ENCODE data around the gene WBP2.

WBP2 gene

DNA sequence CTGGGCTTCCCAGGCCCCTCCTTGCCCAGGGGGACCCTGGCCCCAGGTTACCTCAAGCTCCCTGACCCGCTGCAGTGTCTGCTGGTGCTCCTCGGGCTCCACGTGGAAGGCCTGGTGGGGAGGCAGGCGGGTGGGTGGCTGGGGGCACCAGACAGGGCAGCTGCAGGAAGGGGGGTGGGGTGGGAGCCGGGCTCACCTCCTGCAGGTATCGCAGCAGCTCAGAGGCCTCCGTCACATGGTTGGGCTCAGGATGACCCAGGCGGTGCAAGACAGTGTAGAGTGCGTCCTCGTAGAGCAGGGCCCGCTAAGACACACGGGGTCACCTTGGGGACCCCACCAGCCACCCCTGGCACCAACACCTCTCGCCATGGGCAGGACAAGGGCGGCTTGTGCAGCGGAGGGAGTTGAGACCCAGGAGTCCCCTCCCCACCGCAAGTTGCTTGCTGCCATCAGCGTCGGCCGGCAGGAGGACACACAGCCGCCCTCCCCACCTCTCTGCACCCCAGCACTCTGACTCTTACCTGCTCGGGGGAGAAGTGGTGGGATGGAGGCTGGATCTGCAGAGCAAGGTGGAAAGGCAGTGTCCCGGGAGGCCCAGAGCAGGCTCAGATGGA is 12.1 kb downstream of the WBP2 start:
- TF ChIP-seq, protein P1, sequence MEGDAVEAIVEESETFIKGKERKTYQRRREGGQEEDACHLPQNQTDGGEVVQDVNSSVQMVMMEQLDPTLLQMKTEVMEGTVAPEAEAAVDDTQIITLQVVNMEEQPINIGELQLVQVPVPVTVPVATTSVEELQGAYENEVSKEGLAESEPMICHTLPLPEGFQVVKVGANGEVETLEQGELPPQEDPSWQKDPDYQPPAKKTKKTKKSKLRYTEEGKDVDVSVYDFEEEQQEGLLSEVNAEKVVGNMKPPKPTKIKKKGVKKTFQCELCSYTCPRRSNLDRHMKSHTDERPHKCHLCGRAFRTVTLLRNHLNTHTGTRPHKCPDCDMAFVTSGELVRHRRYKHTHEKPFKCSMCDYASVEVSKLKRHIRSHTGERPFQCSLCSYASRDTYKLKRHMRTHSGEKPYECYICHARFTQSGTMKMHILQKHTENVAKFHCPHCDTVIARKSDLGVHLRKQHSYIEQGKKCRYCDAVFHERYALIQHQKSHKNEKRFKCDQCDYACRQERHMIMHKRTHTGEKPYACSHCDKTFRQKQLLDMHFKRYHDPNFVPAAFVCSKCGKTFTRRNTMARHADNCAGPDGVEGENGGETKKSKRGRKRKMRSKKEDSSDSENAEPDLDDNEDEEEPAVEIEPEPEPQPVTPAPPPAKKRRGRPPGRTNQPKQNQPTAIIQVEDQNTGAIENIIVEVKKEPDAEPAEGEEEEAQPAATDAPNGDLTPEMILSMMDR (IDR thresholded peaks at IDR 0.05; ENCODE audit: borderline replicate concordance, control extremely low read depth, extremely low read depth, insufficient read depth, missing control alignments) = no peak
- DNase-seq (ENCODE audit: low spot score) = no peak
- in situ Hi-C loops (cut with MboI; ENCODE audit: low sequenced_read_pairs, unreplicated experiment) = no loop called here

DNA sequence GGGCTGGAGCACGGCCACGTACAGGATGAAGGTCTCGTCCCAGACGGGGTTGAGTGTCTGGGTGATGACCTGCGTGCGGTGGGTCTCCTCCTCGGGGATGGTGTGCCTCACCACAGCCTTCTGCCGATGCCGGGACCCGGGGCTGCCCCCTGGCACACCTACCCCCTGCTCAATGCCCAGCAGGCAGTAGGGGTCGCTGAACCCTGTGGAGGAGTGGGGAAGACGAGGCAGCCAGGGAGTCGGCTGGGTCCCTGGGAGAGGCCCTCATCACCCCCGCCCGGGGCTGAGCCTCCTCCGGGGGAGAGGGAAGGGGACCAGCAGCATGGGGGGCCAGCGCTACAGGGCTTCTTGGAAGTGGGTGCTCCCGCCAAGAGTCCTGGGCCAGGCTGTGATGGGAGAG is 12.7 kb downstream of the WBP2 start:
- TF ChIP-seq, protein P1 (IDR thresholded peaks at IDR 0.05; ENCODE audit: borderline replicate concordance, control extremely low read depth, extremely low read depth, insufficient read depth, missing control alignments) = no peak
- no peak for DNase-seq (ENCODE audit: low spot score)
- in situ Hi-C loops (cut with MboI; ENCODE audit: low sequenced_read_pairs, unreplicated experiment) = no loop called here

DNA sequence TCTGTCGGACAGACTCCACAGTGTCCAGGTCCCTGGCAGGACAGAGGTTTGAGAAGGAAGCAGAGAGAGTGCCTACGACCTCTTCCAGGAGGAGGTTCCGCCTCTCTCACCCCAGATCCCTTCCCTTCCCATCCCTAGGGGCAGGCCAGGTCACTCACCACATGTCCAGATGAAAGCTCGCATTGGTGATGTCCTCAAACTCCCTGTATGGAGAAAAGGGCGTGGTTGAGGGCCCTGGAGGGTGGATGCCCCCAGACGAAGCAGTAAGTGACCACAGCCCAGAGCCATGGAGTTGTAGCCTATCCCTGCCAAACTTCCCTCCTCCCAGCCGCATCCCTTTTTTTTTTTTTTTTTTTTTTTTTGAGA is 14.4 kb downstream of the WBP2 start:
- DNase-seq (ENCODE audit: low spot score) = no peak
- in situ Hi-C loops (cut with MboI; ENCODE audit: low sequenced_read_pairs, unreplicated experiment) = no loop called here
- TF ChIP-seq, protein P1 (IDR thresholded peaks at IDR 0.05; ENCODE audit: borderline replicate concordance, control extremely low read depth, extremely low read depth, insufficient read depth, missing control alignments) = no peak

DNA sequence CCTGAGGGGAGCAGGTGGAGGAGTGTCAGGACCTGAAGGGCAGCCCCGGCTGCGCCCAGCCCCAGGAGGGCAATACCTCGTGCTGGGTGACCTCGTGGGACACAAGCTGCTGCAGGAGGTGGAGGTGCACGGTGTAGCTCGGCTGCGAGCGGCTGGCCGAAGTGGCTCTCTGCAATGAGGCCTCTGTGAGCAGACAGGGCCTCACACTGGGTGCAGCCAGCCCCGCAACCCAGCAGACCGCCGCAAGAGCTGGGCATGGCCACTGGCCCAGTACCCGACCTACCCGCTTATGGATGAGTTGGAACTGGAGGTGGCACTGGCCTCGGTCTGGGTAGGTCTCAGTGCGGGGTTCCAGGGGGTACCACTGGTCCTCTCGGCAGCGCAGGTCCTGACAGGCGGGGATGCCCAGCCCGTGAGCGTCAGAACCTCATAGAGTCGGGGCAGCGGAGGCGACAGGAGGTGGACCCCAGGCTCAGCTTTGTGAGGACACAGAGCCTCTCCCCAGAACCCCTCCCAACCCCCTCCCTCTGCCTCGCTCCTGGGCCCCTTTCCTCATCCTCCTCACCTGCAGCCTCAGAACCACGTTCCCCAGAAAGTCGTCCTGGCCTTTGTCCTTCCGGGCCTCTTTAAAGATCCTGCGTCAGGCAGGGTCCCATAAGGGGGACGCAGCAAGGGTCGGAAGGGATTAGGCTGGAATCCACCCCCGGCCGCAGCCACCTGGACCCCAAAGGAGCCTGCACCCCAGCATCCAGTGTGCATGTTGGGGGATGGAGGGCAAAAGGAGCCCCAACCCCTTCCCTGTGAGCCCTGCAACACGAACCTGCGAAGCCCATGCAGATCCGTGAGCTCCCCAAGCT is 15.0 kb downstream of the WBP2 start:
- no peak for DNase-seq (ENCODE audit: low spot score)
- TF ChIP-seq, protein P1 (IDR thresholded peaks at IDR 0.05; ENCODE audit: borderline replicate concordance, control extremely low read depth, extremely low read depth, insufficient read depth, missing control alignments) = no peak
- in situ Hi-C loops (cut with MboI; ENCODE audit: low sequenced_read_pairs, unreplicated experiment) = no loop called here

DNA sequence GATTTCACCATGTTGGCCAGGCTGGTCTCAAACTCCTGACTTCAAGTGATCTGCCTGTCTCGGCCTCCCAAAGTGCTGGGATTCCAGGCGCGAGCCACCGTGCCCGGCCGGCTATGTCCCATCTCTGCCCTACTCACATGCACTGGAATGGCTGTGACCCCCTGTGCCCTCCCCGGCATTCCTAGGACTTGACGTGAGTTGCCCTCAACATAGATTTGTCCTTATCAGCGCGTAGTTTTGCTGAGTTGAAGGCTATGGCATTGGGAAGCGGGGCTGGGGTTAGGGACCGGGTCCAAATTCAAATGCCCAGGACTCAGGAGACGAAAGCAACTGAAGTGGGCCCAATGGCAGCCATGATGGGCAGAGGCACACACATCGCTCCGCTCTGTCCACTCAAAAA is 16.7 kb downstream of the WBP2 start:
- no peak for DNase-seq (ENCODE audit: low spot score)
- in situ Hi-C loops (cut with MboI; ENCODE audit: low sequenced_read_pairs, unreplicated experiment) = no loop called here
- TF ChIP-seq, protein P1 (IDR thresholded peaks at IDR 0.05; ENCODE audit: borderline replicate concordance, control extremely low read depth, extremely low read depth, insufficient read depth, missing control alignments) = no peak

DNA sequence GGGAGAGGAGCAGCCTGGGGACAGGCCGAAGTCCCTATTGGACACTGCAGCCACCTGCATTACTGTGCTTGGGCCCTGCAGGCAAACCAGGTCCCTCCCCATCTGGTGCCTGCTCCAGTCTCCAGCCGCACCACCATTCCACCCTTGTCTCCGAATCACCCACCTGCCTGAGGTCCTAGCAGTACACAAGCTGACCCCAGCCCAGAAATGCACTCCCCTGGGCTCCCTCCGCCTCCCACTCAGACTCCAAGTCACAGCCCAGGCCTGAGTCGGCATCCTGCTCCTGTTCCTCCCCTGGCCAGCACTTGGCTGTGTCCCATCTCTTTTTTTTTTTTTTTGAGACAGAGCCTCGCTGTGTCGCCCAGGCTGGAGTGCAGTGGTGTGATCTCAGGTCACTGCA is 17.2 kb downstream of the WBP2 start:
- no peak for DNase-seq (ENCODE audit: low spot score)
- TF ChIP-seq, protein P1 (IDR thresholded peaks at IDR 0.05; ENCODE audit: borderline replicate concordance, control extremely low read depth, extremely low read depth, insufficient read depth, missing control alignments) = no peak
- in situ Hi-C loops (cut with MboI; ENCODE audit: low sequenced_read_pairs, unreplicated experiment) = no loop called here

All from GM13976 (cell line).